ENCODE results near the gene CTDSPL. TPM values are rescaled to one million over a fixed set of nuclear protein-coding genes. Genes with fewer than 3 reads are reported as not detected.

CTDSPL gene
- total and polyA plus RNA-seq, 2 donors from 2014 or later: 55.9 to 78.3 TPM

GRCh38 chr3:37898424-37898823 is 36.7 kb downstream of the CTDSPL start:
- Histone ChIP-seq H3K4me1 (ENCODE audit: control insufficient read depth in 2 of 3, insufficient read depth in 2 of 3, low read depth in 1 of 3, low read length in 3 of 3) (peaks cover 2 to 23% (median 16%) of the 10 kb centered on the region in 3 donors), H3K36me3 (ENCODE audit: control insufficient read depth in 2 of 3, insufficient read depth in 3 of 3, low read length in 3 of 3) (no peaks in the 10 kb centered on the region), H3K27ac (ENCODE audit: low read depth in 2 of 2, low read length in 2 of 2) (no peak overlapping the region), H3K9me3 (ENCODE audit: control insufficient read depth in 2 of 3, insufficient read depth in 1 of 3, low read length in 3 of 3) (no peaks in the 10 kb centered on the region), H3K9ac (ENCODE audit: low read length in 3 of 3) (no peak overlapping the region), H3K27me3 (ENCODE audit: control insufficient read depth, insufficient read depth, low read length) (no peaks in the 10 kb centered on the region), H3K4me3 (ENCODE audit: low read length in 3 of 3) (no peak overlapping the region)
- DNase-seq (no peak), FAIRE-seq (no peak)
- TF ChIP-seq CTCF (IDR thresholded peaks at IDR 0.05; ENCODE audit: borderline replicate concordance, extremely low read depth, insufficient read depth): no peak
- intact Hi-C loops (cut with DNase I): no loop called here

- FAIRE-seq: no peak
- H3K36me3 ChIP-seq (ENCODE audit: control insufficient read depth in 2 of 3, insufficient read depth in 3 of 3, low read length in 3 of 3): no peaks in the 10 kb centered on the region
- no peaks in the 10 kb centered on the region for H3K9me3 ChIP-seq (ENCODE audit: control insufficient read depth in 2 of 3, insufficient read depth in 1 of 3, low read length in 3 of 3)
- H3K27me3 ChIP-seq (ENCODE audit: control insufficient read depth, insufficient read depth, low read length): no peaks in the 10 kb centered on the region
- DNase-seq: no peak
- TF ChIP-seq CTCF (IDR thresholded peaks at IDR 0.05; ENCODE audit: borderline replicate concordance, extremely low read depth, insufficient read depth): no peak
- peaks cover 0 to 23% (median 22%) of the 10 kb centered on the region in 3 donors for H3K4me1 ChIP-seq (ENCODE audit: control insufficient read depth in 2 of 3, insufficient read depth in 2 of 3, low read depth in 1 of 3, low read length in 3 of 3)
- no peak overlapping the region for H3K9ac ChIP-seq (ENCODE audit: low read length in 3 of 3)
- H3K27ac ChIP-seq (ENCODE audit: low read depth in 2 of 2, low read length in 2 of 2): no peak overlapping the region
- no peak overlapping the region for H3K4me3 ChIP-seq (ENCODE audit: low read length in 3 of 3)
- intact Hi-C loops (cut with DNase I): no loop called here
Measured at GRCh38 chr3:37899101-37899707, 37.5 kb downstream of the CTDSPL start.

- no peak for DNase-seq
- Histone ChIP-seq H3K27me3 (ENCODE audit: control insufficient read depth, insufficient read depth, low read length) (no peaks in the 10 kb centered on the region), H3K9ac (ENCODE audit: low read length in 3 of 3) (no peak overlapping the region), H3K4me1 (ENCODE audit: control insufficient read depth in 2 of 3, insufficient read depth in 2 of 3, low read depth in 1 of 3, low read length in 3 of 3) (peaks cover 0 to 26% (median 24%) of the 10 kb centered on the region in 3 donors), H3K4me3 (ENCODE audit: low read length in 3 of 3) (no peak overlapping the region), H3K9me3 (ENCODE audit: control insufficient read depth in 2 of 3, insufficient read depth in 1 of 3, low read length in 3 of 3) (no peaks in the 10 kb centered on the region), H3K27ac (ENCODE audit: low read depth in 2 of 2, low read length in 2 of 2) (no peak overlapping the region), H3K36me3 (ENCODE audit: control insufficient read depth in 2 of 3, insufficient read depth in 3 of 3, low read length in 3 of 3) (no peaks in the 10 kb centered on the region)
- no peak for FAIRE-seq
- no peak for TF ChIP-seq CTCF (IDR thresholded peaks at IDR 0.05; ENCODE audit: borderline replicate concordance, extremely low read depth, insufficient read depth)
- intact Hi-C loops (cut with DNase I): no loop called here
Measured at GRCh38 chr3:37899711-37900306, 38.1 kb downstream of the CTDSPL start.

Measured in kidney (tissue), 14 donors.